Measurements from ENCODE around the gene LHFPL3. TPM values are rescaled to one million over a fixed set of nuclear protein-coding genes. Genes with fewer than 3 reads are reported as not detected.

The LHFPL3 gene
- total RNA-seq, 1 donor from 2014 or later = 0.30 TPM

- Mint-ChIP-seq H3K27me3 (ENCODE audit: insufficient read depth, low read depth) (no peaks in the 10 kb centered on the region), H3K4me3 (no peak overlapping the region), H3K4me1 (no peaks in the 10 kb centered on the region), H3K27ac (no peak overlapping the region), H3K36me3 (no peaks in the 10 kb centered on the region), H3K9me3 (no peaks in the 10 kb centered on the region)
- Histone ChIP-seq H2AFZ (replicated peaks) (no peak overlapping the region), H3F3A (ENCODE audit: low read depth) (no peaks in the 10 kb centered on the region), H4K20me1 (ENCODE audit: low read depth) (no peaks in the 10 kb centered on the region), H3K79me2 (ENCODE audit: low read depth) (no peaks in the 10 kb centered on the region), H3K27ac (no peak overlapping the region), H3K27me3 (no peaks in the 10 kb centered on the region), H3K4me3 (no peak overlapping the region), H3K4me1 (no peaks in the 10 kb centered on the region), H3K4me2 (no peak overlapping the region), H3K9me3 (ENCODE audit: low read depth) (no peaks in the 10 kb centered on the region), H3K9ac (no peak overlapping the region), H3K36me3 (no peaks in the 10 kb centered on the region)
- no peak for TF ChIP-seq EZH2phosphoT487 (IDR thresholded peaks at IDR 0.05)
- TF ChIP-seq EZH2 (IDR thresholded peaks at IDR 0.05) = no peak
- no peak for TF ChIP-seq CTCF (IDR thresholded peaks at IDR 0.05)
- DNase-seq (ENCODE audit: low spot score) = no peak
Measured at GRCh38 chr7:104677587-104677986, 349.2 kb downstream of the LHFPL3 start.

- Histone ChIP-seq H3K9ac (no peak overlapping the region), H4K20me1 (ENCODE audit: low read depth) (no peaks in the 10 kb centered on the region), H3K4me2 (no peak overlapping the region), H3K4me3 (no peak overlapping the region), H3K4me1 (no peaks in the 10 kb centered on the region), H2AFZ (replicated peaks) (no peak overlapping the region), H3K27me3 (no peaks in the 10 kb centered on the region), H3K27ac (no peak overlapping the region), H3K79me2 (ENCODE audit: low read depth) (no peaks in the 10 kb centered on the region), H3F3A (ENCODE audit: low read depth) (no peaks in the 10 kb centered on the region), H3K36me3 (no peaks in the 10 kb centered on the region), H3K9me3 (ENCODE audit: low read depth) (no peaks in the 10 kb centered on the region)
- DNase-seq (ENCODE audit: low spot score) = no peak
- Mint-ChIP-seq H3K9me3 (no peaks in the 10 kb centered on the region), H3K27ac (no peak overlapping the region), H3K4me3 (no peak overlapping the region), H3K27me3 (ENCODE audit: insufficient read depth, low read depth) (no peaks in the 10 kb centered on the region), H3K36me3 (no peaks in the 10 kb centered on the region), H3K4me1 (no peaks in the 10 kb centered on the region)
- TF ChIP-seq EZH2phosphoT487 (IDR thresholded peaks at IDR 0.05) (no peak), EZH2 (IDR thresholded peaks at IDR 0.05) (no peak), CTCF (IDR thresholded peaks at IDR 0.05) (no peak)
Measured at GRCh38 chr7:104679085-104679484, 350.7 kb downstream of the LHFPL3 start.

GRCh38 chr7:104686286-104686685 lies 357.9 kb downstream of the LHFPL3 start:
- Mint-ChIP-seq H3K27me3 (ENCODE audit: insufficient read depth, low read depth) (peaks cover 3% of the 10 kb centered on the region), H3K36me3 (no peaks in the 10 kb centered on the region), H3K9me3 (peaks cover 3% of the 10 kb centered on the region), H3K4me1 (no peaks in the 10 kb centered on the region), H3K4me3 (no peak overlapping the region), H3K27ac (no peak overlapping the region)
- no peak overlapping the region for H3K27ac ChIP-seq
- H3K36me3 ChIP-seq = no peaks in the 10 kb centered on the region
- H3K4me2 ChIP-seq = no peak overlapping the region
- TF ChIP-seq CTCF (IDR thresholded peaks at IDR 0.05) (no peak), EZH2phosphoT487 (IDR thresholded peaks at IDR 0.05) (no peak), EZH2 (IDR thresholded peaks at IDR 0.05) (no peak)
- no peak overlapping the region for H3K9ac ChIP-seq
- DNase-seq (ENCODE audit: low spot score) = no peak
- no peak overlapping the region for H2AFZ ChIP-seq (replicated peaks)
- no peaks in the 10 kb centered on the region for H3K27me3 ChIP-seq
- no peak overlapping the region for H3K4me3 ChIP-seq
- no peaks in the 10 kb centered on the region for H3K4me1 ChIP-seq
- no peaks in the 10 kb centered on the region for H3K9me3 ChIP-seq (ENCODE audit: low read depth)
- H3F3A ChIP-seq (ENCODE audit: low read depth) = no peaks in the 10 kb centered on the region
- no peaks in the 10 kb centered on the region for H4K20me1 ChIP-seq (ENCODE audit: low read depth)
- H3K79me2 ChIP-seq (ENCODE audit: low read depth) = no peaks in the 10 kb centered on the region
